CD4-positive, alpha-beta T cell treated with Interferon gamma for 1 hour (primary cell): ENCODE data around the gene SIVA1.

ENCODE experiments used
- DNase-seq: peaks from one replicate; pipeline ENCODE4 v3.0.0-alpha.2; 2020

Gene SIVA1

GRCh38 chr14:104752735-104753527 is at the start of gene SIVA1:
SIVA1 (plus strand) TSS chr14:104753147; CDS start chr14:104753202, 55 bp downstream.
- DNase-seq, result peak; percentile 99

GRCh38 chr14:104703269-104703668 is 49.7 kb upstream of the SIVA1 start:
- DNase-seq, result no peak

- DNase-seq, result no peak
These were observed 48.7 kb upstream of the SIVA1 start for GRCh38 chr14:104704252-104704651.

GRCh38 chr14:104705340-104706047 is 47.5 kb upstream of the SIVA1 start:
- no peak for DNase-seq

GRCh38 chr14:104706733-104707607 is 46.0 kb upstream of the SIVA1 start:
- no peak for DNase-seq

- DNase-seq, result no peak
These were observed 45.0 kb upstream of the SIVA1 start for GRCh38 chr14:104707608-104708595.

GRCh38 chr14:104708606-104709268 is 44.2 kb upstream of the SIVA1 start:
- DNase-seq, result peak; percentile 60

GRCh38 chr14:104709387-104710039 is 43.4 kb upstream of the SIVA1 start:
- no peak for DNase-seq

GRCh38 chr14:104710071-104710735 is 42.7 kb upstream of the SIVA1 start:
- no peak for DNase-seq

GRCh38 chr14:104712881-104713734 is 39.8 kb upstream of the SIVA1 start:
- DNase-seq, result no peak

GRCh38 chr14:104714066-104714465 is 38.9 kb upstream of the SIVA1 start:
- DNase-seq, result no peak

GRCh38 chr14:104714681-104715080 is 38.3 kb upstream of the SIVA1 start:
- DNase-seq, result no peak

GRCh38 chr14:104715416-104715815 is 37.5 kb upstream of the SIVA1 start:
- DNase-seq, result no peak

GRCh38 chr14:104715871-104716270 is 37.1 kb upstream of the SIVA1 start:
- no peak for DNase-seq

- DNase-seq, result no peak
These were observed 35.8 kb upstream of the SIVA1 start for GRCh38 chr14:104717137-104717536.

GRCh38 chr14:104717646-104718045 is 35.3 kb upstream of the SIVA1 start:
- no peak for DNase-seq

GRCh38 chr14:104718147-104718546 is 34.8 kb upstream of the SIVA1 start:
- DNase-seq, result no peak

GRCh38 chr14:104718871-104719270 is 34.1 kb upstream of the SIVA1 start:
- no peak for DNase-seq

- DNase-seq, result no peak
These were observed 33.6 kb upstream of the SIVA1 start for GRCh38 chr14:104719343-104719742.
